WERI-Rb-1 (cell line): Measurements from ENCODE around the gene DIO3.

ENCODE experiments used
- DNase-seq: peaks from one replicate; pipeline ENCODE4 v3.0.0-alpha.2; 2020
- H3K27ac ChIP-seq: fragments of 250-450 bp; sonication (Bioruptor Pico); 2 replicates; pipeline ENCODE4 v1.5.1; 2020; ENCODE audit warnings: mild to moderate bottlenecking, moderate library complexity
- H3K27me3 ChIP-seq: fragments of 250-450 bp; sonication (Bioruptor Pico); 2 replicates; pipeline ENCODE4 v1.5.1; 2021; ENCODE audit warnings: mild to moderate bottlenecking, low read depth, moderate library complexity; ENCODE audit not compliant: insufficient read depth, severe bottlenecking
- H3K36me3 ChIP-seq: fragments of 250-450 bp; sonication (Bioruptor Pico); 2 replicates; pipeline ENCODE4 v1.5.1; 2020; ENCODE audit warnings: mild to moderate bottlenecking, moderate library complexity
- H3K4me3 ChIP-seq: 2 replicates; pipeline ENCODE4 v1.5.1; 2011; ENCODE audit warnings: low read depth, mild to moderate bottlenecking, control low read depth, low read length
- H3K9me3 ChIP-seq: fragments of 250-450 bp; sonication (Bioruptor Pico); 2 replicates; pipeline ENCODE4 v1.5.1; 2021; ENCODE audit warnings: mild to moderate bottlenecking, moderate library complexity; ENCODE audit not compliant: severe bottlenecking
- CTCF ChIP-seq: IDR thresholded peaks from 2 replicates; pipeline ENCODE4 v1.5.1; 2011; ENCODE audit warnings: low read depth, mild to moderate bottlenecking, control low read depth, inconsistent platforms, low read length

The DIO3 gene

DNA sequence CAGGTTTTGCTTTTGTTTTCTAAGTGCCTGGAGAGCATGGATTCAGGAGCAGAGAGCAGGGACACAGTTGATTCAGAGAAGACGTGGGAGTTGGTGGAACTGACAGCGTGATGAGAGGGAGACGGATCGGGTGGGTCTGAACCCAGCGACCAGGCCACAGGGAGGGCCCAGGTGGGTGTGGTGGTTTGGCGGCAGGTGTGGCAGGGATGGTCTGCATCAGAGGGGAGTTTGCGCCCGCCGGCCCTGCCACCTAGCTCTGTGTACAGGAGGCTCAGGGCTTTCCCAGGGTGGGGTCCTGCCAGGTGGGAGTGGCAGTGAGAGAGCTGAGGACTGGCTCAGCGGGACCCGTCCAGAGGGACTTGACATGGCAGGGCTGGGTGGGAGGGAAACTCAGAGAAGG lies 33.3 kb upstream of the DIO3 start:
- TF ChIP-seq CTCF = no peak
- H3K27ac ChIP-seq = no peak overlapping the region
- peaks cover 2% of the 10 kb centered on the region for H3K9me3 ChIP-seq
- DNase-seq = no peak
- H3K4me3 ChIP-seq = no peak overlapping the region
- H3K27me3 ChIP-seq = peaks cover 21% of the 10 kb centered on the region
- H3K36me3 ChIP-seq = no peaks in the 10 kb centered on the region

DNA sequence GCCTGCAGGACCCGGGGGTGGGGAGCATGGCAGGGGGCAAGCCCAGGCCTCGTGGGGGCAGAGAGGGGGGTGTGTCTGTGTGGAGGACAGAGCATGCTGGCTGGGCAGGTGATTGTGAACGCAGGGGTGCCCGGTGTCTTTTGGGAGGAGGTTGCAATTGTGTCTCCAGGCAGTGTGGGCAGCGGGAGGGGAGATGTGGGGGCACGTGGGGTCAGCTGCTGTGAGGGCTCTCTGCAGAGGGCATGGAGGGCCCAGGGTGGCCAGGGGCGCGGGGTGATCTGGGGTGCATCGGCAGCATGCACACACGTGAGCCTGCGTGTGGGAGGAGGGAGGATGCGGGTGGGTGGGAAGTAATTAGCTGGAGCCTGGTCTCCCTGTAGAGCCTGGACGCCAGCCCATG lies 32.2 kb upstream of the DIO3 start:
- peaks cover 21% of the 10 kb centered on the region for H3K27me3 ChIP-seq
- H3K36me3 ChIP-seq = no peaks in the 10 kb centered on the region
- no peak for TF ChIP-seq CTCF
- DNase-seq = no peak
- H3K9me3 ChIP-seq = no peaks in the 10 kb centered on the region
- no peak overlapping the region for H3K27ac ChIP-seq
- H3K4me3 ChIP-seq = no peak overlapping the region

DNA sequence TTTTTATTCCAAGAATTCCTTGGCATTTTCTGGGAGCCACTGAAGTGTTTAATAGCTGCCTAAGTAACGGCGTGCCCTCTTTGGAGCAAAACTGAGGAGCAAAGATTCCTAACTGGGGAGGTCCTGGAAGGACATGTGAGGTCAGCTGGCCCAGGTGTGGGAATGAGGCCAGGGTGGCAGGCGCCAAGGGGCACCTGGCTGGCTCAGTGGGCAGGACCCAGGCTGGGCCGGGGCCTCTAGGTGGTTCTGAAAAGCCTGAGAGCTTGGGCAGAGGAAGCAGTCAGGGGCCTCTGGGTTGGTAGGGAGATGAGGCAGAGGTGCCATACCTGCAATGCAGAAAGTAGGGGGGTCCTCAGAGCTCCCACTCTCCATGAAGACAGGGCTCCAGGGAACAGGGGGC lies 27.1 kb upstream of the DIO3 start:
- no peak overlapping the region for H3K27ac ChIP-seq
- H3K27me3 ChIP-seq = peaks cover 62% of the 10 kb centered on the region
- H3K9me3 ChIP-seq = no peaks in the 10 kb centered on the region
- no peaks in the 10 kb centered on the region for H3K36me3 ChIP-seq
- no peak overlapping the region for H3K4me3 ChIP-seq
- TF ChIP-seq CTCF = no peak
- DNase-seq = no peak

GRCh38 chr14:101535232-101535631 lies 26.1 kb upstream of the DIO3 start:
- no peak overlapping the region for H3K27ac ChIP-seq
- peaks cover 68% of the 10 kb centered on the region for H3K27me3 ChIP-seq
- no peak for DNase-seq
- TF ChIP-seq CTCF = no peak
- H3K36me3 ChIP-seq = no peaks in the 10 kb centered on the region
- no peaks in the 10 kb centered on the region for H3K9me3 ChIP-seq
- no peak overlapping the region for H3K4me3 ChIP-seq

DNA sequence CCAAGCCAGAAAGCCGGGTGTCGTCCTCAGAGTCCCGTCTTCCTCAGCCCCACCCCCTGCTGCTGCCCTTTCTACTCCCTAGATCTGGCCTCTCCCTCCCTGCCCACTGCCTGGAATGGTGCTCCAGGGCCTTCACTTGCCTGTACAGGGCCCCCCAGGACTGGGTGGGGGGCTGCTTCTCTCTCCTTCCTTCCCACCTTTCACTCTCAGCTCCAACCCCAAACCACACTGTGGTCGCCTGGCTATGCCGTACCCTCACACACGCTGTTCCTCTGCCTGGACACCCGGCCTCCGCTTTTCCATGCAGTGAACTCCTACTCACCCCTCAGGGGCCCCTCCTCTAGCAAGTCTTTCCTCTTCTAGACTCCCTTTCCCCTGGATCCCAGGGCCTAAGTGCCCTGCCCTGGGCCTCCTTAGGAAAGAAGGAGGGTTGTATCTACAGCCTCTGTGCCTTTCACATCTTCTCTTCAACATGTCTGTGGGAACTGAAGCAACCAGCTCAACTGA lies 25.5 kb upstream of the DIO3 start:
- Histone ChIP-seq H3K27me3 (peaks cover 69% of the 10 kb centered on the region), H3K36me3 (no peaks in the 10 kb centered on the region), H3K27ac (no peak overlapping the region), H3K9me3 (no peaks in the 10 kb centered on the region), H3K4me3 (no peak overlapping the region)
- DNase-seq = no peak
- TF ChIP-seq CTCF = no peak

DNA sequence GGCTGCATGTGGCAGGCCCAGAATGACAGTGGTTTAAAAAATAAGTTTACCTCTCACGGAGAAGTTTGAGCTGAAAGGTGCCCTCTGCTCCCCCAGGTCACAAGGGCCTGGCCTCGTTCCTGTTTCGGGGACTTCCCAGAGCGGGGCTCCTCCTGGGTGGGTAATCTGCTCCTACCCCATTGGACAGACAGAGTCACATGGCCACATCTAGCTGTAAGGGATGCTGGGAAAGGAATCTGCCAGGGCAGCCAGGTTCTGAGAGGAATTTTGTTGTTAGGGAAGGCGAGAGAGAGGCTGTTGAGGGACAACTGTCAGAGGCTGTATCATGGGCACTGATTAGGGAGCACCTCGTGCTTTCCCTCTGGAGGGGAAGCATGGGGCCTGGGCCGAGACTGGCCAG lies 24.0 kb upstream of the DIO3 start:
- no peak for TF ChIP-seq CTCF

More for the DNA sequence above, 24.0 kb upstream of the DIO3 start:
- no peaks in the 10 kb centered on the region for H3K9me3 ChIP-seq
- no peak overlapping the region for H3K27ac ChIP-seq
- DNase-seq = no peak
- peaks cover 68% of the 10 kb centered on the region for H3K27me3 ChIP-seq
- no peaks in the 10 kb centered on the region for H3K36me3 ChIP-seq
- H3K4me3 ChIP-seq = no peak overlapping the region
